K562 treated with DMSO at 1 percent for 4 hours (cell line): Measurements from ENCODE around the gene RLN3. TPM values are rescaled to one million over a fixed set of nuclear protein-coding genes. Genes with fewer than 3 reads are reported as not detected.

Experiments
- total RNA-seq: library from RNA; unstranded; fragments of 300-600 nt; gene quantifications from 2 replicates; pipeline ENCODE4 v1.2.3, GENCODE V29; 2022; ENCODE audit not compliant: insufficient read depth

Gene RLN3, protein sequence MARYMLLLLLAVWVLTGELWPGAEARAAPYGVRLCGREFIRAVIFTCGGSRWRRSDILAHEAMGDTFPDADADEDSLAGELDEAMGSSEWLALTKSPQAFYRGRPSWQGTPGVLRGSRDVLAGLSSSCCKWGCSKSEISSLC
- not detected in 2 replicates for total RNA-seq

DNA sequence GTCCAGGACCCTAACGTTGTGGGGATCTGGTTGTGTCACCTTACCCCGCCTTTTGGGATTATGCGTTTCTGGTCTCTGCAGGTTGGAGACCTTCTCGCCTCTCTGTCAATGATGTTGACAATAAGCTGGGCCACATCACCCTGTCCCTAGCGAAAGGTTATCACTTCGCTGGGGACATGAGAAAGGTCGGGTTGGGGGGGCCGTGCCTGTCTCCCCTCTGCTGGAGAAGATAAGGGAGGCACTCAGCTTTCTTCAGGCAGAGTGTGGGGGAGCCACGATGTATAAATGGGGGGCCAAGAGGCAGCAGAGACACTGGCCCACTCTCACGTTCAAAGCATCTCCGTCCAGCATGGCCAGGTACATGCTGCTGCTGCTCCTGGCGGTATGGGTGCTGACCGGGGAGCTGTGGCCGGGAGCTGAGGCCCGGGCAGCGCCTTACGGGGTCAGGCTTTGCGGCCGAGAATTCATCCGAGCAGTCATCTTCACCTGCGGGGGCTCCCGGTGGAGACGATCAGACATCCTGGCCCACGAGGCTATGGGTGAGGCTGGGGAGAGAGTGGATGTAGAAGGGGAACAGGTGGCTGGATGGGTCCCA lies at the start of gene RLN3:
TSS of gene RLN3 (plus strand) at position 293 of the 595 bp plus-strand sequence. CDS start at position 350, 57 bp downstream.

DNA sequence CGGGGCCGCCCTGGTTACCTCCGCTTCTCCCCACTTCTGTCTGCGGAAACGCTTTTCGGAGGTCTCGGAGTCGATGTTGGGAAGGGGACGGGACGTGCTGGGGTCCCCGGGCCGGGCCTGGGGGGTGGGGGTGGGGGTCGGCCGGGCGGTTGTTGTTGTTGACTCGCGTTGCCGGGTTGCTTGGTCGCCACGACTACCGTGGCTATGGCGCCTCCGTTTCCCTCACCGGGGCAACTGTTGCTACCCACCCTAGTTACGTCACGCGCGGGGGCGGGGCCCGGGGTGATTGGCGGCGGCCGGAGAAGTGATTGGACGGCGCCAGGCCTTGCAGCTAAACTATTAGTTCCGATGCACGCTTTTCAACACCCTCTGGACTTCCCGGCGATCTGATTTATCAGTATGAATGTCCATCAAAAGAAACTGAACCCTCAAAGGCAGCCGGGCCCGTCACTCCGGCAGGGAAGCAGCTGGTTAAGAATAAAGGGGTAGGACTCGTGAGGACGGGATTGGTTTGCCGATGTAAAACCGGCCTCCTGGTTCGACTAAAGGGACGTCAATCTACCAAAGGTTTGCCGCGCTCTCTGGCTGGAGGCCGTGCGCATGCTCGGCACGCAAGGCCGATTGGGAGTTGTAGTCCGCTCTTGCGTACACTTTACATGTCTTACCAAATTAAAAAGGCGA lies 21.7 kb upstream of the RLN3 start, which contains the start of gene RFX1:
TSS of gene RFX1 (minus strand) at position 236 of the 681 bp plus-strand sequence. CDS start 12,477 bp downstream, outside the sequence.

GRCh38 chr19:14031719-14032480 lies 4.0 kb downstream of the RLN3 start, which contains the start of gene IL27RA:
TSS of gene IL27RA (plus strand) at chr19:14031762. CDS start at chr19:14031873, 111 bp downstream.

GRCh38 chr19:14061751-14062557 lies 34.0 kb downstream of the RLN3 start, which contains the start of gene PALM3:
TSS of gene PALM3 (minus strand) at chr19:14062076. CDS start at chr19:14061980, 96 bp downstream.

DNA sequence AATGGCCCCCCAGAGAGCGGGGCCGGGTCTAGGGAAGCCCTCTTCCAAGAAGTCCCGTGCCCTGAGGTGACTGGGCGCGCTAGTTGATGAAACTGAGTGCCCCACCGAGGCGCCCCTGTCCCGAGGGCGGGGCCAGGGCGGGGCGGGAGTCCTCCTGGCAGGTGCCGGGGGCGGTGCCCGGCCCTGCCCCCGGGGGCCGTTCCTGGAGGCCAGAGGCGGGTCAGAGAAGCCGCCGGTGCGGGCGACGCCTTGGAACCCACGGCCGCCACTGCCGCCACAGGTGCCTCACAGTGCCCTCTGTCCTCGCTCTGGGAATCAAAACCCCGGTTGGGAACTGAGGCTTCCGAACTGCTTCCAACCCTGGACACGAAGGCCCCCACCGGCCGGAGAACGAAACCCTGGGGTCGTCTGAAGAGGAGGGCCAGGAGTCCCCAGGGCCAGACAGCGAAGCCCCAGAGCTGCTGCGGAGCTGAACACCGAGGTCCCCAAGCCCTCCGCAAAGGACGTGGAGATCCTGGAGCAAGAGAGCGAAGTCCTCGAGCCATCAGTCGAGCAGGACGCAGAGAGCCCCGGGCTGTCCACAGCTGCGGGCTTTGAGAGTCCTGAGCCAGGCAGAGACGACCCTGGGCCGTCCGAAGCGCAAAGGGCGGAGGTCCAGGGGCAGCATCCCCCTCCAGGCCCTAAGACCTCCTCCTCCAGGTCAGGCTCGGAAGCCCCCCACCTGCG lies 44.8 kb downstream of the RLN3 start, which contains the start of gene MISP3:
TSS of gene MISP3 (plus strand) at position 252 of the 726 bp plus-strand sequence. CDS start 524 bp downstream, outside the sequence.

Other genes starting within 250 kb of the RLN3 start
- 7.2 and 11.3 TPM in 2 replicates for gene ZSWIM4, start 232.7 kb upstream of the RLN3 start, total RNA-seq
- gene NANOS3, start 151.0 kb upstream of the RLN3 start, total RNA-seq = not detected in 2 replicates
- gene BRME1, start 122.0 kb upstream of the RLN3 start, total RNA-seq = 6.6 and 9.7 TPM in 2 replicates
- 26.0 and 35.1 TPM in 2 replicates for gene CC2D1A, start 121.9 kb upstream of the RLN3 start, total RNA-seq
- gene PODNL1, start 89.7 kb upstream of the RLN3 start, total RNA-seq = 0.74 and 2.7 TPM in 2 replicates
- gene DCAF15, start 75.6 kb upstream of the RLN3 start, total RNA-seq = 54.7 and 55.8 TPM in 2 replicates
- 7.1 and 24.9 TPM in 2 replicates for gene RFX1, start 21.8 kb upstream of the RLN3 start, total RNA-seq
- gene IL27RA, start 3.6 kb downstream of the RLN3 start, total RNA-seq = 19.2 and 23.6 TPM in 2 replicates
- 6.3 and 11.4 TPM in 2 replicates for gene PALM3, start 33.9 kb downstream of the RLN3 start, total RNA-seq
- gene MISP3, start 44.6 kb downstream of the RLN3 start, total RNA-seq = 4.5 and 5.4 TPM in 2 replicates
- gene C19orf67, start 57.6 kb downstream of the RLN3 start, total RNA-seq = not detected in 2 replicates
- 38.6 and 45.3 TPM in 2 replicates for gene SAMD1, start 62.6 kb downstream of the RLN3 start, total RNA-seq
- gene PRKACA, start 89.6 kb downstream of the RLN3 start, total RNA-seq = 76.7 and 78.9 TPM in 2 replicates
- 167 and 228 TPM in 2 replicates for gene ASF1B, start 108.4 kb downstream of the RLN3 start, total RNA-seq
- 20.1 and 26.8 TPM in 2 replicates for gene ADGRL1, start 178.0 kb downstream of the RLN3 start, total RNA-seq